ENCODE measurements around the gene PRKACA. TPM values are rescaled to one million over a fixed set of nuclear protein-coding genes. Genes with fewer than 3 reads are reported as not detected.

Gene PRKACA
- 29.8 and 36.0 TPM in 2 replicates for total RNA-seq (2014; rRNA removed; shearing (Covaris generic))

DNA sequence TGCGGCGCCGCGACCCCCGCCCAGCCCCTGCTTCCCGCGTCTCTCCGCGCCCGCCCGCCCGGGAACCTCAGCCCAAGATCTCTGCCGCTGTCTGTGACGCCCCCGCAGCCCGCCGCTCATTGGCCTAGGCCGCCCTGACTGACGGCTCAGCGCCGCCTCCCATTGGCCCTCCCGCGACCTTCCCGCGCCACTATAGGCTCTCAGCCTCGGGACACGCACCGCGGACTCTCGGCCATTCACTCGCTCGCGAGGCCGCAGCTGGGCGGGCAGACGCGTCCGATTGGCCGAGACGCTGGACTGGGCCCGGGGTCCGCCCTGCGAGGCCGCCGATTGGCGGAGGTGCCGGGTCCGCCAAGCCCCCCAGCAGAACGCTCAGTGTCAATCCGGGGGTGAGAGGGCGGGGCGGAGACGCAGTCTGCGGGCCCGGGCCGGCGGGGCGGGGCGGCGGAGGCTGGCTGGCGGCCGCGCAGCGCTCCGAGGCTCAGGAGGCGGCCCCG, at the start of gene PRKACA:
PRKACA (minus strand) TSS at position 95 of the 497 bp plus-strand sequence. CDS start 215 bp downstream, outside the sequence.
- DNase-seq (ENCODE audit: low read depth), result peak; percentile 100

DNA sequence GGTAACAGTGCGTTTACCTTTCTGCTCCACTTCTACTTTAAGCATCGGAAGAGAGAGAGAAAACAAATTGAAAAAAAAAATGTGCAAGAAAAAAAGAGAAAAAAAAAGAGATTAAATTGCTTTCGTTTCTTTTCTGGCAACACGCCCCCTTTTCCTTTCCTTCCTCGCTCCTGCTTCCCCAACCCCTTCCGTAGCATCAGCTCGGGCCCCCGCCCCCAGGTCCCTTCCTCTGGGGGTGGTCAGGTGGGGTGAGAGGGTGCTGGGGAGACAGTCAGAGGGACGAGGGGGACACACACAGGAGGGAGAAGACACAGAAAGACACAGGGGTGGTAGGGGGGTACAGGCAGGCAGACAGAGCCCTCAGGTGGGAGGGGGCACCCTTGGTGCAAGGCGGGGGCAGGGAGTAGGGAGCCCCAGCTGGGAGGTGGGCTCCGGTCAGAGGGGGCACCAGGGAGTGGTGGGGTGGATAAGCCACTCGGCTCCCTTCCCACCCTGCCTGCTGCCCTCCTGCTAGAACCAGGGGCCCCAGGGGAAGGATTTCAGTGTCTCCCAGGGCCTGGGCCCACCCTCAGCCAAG, 49.5 kb upstream of the PRKACA start:
- no peak for DNase-seq (ENCODE audit: low read depth)

DNA sequence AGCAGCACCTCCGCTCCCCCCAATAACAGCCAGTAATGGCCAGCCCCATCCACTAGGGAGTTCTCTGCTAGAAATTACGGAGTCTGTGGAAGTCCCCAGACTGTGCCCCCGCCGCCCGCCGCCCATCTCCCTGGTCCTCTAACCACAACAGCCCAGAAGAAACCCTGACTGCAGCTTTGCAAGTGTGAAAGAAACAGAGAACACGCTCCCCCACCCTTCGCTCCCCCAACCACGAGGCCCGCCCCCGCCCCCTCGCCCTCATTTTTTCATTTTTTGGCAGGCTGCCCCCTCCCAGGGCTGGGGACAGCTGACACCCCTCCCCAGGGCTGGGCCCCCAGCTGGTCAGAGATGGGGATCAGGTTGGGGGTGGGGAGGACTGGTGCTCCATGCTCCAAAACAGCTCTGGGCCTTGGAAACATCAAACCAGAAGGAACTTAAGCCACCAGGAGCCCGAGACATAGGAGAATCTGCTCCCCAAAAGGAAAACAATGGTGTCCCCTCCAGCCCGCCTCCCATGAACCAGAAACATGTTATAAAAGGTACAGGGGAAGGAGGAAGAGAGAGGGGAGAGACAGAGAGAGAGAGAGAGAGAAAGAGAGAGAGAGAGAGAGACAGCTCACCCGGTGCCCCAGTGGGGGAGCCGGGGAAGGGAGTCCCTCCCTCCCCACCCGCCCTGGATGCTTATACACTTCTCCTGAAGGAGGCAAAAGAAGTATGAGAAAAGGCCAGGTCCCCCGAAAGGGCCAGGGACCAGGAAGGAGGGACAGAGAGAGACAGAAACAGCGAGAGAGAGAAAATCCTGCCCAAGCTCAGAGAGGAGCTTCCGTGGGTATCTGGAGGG, 48.6 kb upstream of the PRKACA start:
- DNase-seq (ENCODE audit: low read depth), result no peak

GRCh38 chr19:14164724-14165493, 47.3 kb upstream of the PRKACA start:
- DNase-seq (ENCODE audit: low read depth), result no peak

DNA sequence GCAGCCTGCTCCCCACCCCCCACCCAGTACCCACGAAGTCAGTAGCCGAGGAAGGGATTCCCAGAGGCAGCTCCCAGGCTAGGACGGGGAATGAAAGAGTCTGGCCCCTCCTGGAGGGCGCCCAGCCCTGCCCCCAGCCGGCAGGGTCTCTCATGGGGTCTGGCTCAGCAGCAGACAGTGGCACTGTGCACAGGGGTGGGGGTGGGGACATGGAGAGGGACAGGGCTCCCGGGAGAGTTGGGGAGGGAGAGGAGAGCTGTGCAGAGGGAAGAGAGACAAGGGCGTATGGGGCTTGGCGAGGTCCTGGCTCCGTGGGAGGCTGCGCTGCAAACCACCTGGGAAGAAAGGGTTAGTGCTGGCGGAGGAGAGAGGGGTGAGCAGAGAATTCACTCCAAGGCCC, 46.5 kb upstream of the PRKACA start:
- no peak for DNase-seq (ENCODE audit: low read depth)

DNA sequence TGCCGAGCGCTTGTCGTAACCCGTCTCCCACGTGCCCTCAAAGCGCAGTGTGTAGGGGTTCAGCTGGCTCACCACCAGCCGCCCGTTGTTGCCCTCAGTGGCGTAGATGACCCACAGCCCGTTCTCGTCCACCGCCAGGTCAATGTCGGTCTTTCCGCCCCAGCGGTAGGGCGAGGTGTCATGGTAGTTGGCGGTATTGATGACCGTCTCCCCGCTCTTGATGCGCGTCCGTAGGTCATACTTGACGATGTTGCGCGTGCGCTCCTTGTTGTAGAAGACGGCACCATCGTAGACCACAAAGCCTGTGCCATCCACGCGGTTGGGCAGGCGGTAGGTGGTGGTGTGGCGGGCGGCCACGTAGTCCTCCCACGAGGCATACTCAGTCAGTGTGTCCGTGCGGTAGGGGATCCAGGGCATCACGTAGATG, 45.3 kb upstream of the PRKACA start:
- no peak for DNase-seq (ENCODE audit: low read depth)

- no peak for DNase-seq (ENCODE audit: low read depth)
These were observed 43.7 kb upstream of the PRKACA start for GRCh38 chr19:14161305-14161704.

- no peak for DNase-seq (ENCODE audit: low read depth)
These were observed 42.6 kb upstream of the PRKACA start for GRCh38 chr19:14160017-14160703.

DNA sequence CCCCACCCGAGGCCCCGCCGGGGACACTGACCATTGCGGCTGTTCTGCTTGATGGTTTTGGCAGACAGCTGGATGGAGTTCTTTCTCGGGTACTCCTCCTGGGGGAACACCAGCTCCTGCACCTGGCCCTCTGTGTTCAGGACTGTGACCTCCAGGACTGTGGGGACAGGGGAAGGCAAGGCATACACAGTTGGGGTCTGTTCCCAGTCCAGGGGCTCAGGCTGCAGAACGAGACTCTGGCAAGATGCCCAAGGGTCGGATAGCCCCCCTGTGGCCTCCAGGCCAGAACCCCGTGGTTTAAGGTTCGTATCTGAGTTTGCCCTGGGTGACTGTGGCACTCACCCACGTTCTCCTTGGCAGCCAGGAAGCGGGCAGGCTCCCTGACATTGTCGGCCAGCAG, 41.5 kb upstream of the PRKACA start:
- no peak for DNase-seq (ENCODE audit: low read depth)

- DNase-seq (ENCODE audit: low read depth), result no peak
These were observed 40.9 kb upstream of the PRKACA start for GRCh38 chr19:14158276-14159023.

GRCh38 chr19:14156971-14157717, 39.6 kb upstream of the PRKACA start:
- DNase-seq (ENCODE audit: low read depth), result no peak

DNA sequence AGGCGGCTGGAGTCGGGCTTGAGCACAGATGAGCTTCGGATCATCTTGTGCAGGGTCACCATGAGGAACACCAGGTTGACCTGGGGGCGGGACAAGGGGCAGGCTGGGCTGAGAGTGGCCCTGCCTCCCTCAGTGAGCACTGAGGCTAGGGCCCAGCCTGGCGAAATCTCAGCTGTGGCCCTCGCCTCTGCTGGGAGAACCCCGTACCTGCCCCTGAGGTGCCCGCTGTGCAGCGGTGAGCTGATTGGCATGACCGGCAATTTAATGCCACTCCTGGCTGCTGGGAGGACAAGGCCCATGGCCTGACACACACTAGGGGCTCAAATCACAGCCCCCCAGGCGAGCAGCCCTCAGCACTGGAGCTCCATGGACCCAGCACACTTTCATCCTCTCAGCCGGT, 38.6 kb upstream of the PRKACA start:
- DNase-seq (ENCODE audit: low read depth), result no peak

DNA sequence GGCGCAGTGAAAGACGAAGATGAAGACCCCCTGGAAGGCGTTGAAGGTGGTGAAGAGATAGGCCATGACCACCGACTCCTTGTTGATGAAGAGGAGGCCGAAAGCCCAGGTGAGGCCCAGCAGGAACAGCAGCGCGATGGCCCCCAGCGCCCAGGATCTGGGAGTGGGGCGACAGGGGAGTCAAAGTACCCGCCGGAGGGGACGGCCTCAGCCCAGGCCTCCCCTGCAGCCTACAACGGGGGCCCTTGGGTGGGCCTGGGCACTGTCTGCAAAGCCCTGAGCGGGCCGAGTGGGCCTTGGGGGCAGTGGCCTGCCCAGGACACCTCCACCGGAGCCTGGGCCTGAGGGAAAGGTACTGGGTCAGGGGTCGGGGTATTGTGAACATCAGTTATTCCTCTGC, 37.8 kb upstream of the PRKACA start:
- DNase-seq (ENCODE audit: low read depth), result no peak

GRCh38 chr19:14152713-14153112, 35.2 kb upstream of the PRKACA start:
- DNase-seq (ENCODE audit: low read depth), result no peak

DNA sequence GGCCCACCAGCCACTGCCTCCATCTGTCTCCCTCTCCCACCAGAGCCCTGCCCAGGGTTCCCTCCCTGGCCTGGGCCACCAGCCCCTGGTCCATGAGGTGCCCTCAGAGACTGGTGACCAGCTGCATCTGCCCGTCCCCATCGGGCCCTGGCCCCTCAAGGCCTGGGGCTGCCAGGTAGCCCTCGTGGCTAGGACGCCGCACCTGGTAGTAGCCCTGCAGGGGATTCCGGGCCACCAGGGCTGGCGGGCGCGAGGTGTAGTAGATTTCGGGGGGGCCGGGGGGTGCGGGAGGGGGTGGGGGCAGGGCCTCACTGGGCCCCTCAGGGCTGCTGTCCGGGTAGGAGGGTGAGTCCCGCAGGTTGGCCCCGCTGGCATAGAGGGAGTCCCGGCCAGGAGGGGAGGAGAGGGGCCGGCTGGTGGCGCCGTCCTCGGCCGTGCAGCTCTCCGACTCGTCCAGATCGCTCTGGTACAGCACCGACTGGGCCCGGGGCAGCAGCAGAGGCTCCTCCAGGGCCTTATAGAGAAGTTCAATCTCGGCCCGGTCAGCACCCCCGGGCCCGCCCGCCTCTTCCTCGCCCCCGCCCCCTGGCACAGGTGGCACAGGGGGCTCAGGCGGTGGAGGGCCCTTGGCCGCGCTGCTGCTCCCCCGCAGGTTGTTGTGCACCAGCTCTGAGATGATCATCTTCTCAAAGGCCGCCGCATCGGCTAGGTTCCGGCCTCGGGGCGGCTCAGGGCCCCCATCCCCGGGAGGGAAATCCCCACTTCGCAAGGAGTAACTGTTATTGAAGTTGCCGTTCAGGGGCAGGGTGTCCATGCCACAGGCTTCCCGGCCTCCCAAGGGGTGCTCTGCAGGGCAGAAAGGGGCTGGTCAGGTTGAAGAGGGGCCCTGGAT, 33.5 kb upstream of the PRKACA start:
- DNase-seq (ENCODE audit: low read depth), result no peak

GRCh38 chr19:14150041-14150769, 32.6 kb upstream of the PRKACA start:
- DNase-seq (ENCODE audit: low read depth), result no peak

DNA sequence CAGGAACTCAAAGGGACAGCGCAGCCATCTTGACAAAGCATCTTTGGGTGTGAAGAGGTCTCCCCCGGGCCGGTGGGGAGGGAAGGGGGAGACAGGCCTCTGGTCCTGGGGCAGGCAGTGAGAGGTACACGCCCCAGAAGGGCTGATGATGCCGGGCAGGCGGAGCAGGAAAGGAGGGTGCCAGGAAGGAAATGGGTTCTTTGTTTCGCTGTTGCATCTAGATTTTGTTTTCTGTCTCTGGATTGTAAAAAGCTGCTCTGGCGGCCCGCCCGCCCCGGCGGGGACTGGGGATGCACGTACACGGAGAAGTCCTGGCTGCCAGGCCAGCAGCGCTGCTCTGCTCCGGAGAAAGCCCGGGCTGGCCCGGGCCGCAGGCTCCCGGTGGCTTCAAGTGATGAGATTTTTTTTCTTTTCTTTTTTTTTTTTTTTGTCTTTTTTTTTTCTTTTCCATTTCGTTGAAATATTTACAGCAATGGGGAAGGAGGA, 32.0 kb upstream of the PRKACA start:
- no peak for DNase-seq (ENCODE audit: low read depth)

DNA sequence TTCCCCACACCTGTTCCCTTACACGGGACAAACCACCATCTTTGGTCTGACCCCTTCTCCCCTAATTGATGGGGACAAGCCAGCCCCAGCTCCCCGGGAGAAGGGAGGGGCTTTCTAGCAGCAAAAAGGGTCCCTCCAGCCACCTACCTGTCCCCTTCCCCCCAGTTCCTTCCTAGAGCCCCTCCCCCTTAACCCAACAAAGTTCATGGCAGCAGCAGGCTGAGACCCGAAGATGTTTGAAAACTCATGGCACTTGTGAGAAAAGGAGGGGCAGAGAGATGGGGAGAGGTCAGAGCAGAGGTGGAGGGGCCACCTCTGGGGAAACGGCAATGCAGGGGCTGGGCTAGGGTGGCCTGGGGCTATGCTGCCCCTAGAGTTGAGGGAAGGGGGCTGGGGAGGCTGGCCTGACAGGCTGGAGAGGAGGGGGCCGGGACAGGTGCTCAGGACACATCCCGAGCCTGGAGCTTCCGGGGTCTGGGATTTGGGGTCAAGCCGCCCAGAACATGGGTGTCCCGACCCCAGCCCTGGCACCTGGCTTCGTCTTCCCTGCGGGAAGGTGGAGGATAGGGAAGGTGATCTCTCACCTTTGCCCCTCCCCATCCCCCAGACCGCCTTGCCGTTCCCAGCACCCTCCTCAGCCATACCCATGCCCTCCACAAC, 31.3 kb upstream of the PRKACA start:
- DNase-seq (ENCODE audit: low read depth), result no peak
